GM19455 (cell line): Measurements from ENCODE around the gene ANKRD6.
A peak's percentile ranks its signal among the peaks of the same experiment; 100 is the strongest.
"Not testable (repeated sequence)": the region's sequence is repeated elsewhere in the genome, so short reads cannot be mapped to it uniquely, and the experiment has no call there.

ENCODE experiments used
- ATAC-seq: cut with Tn5 transposase; IDR thresholded peaks from one replicate; pipeline ENCODE4 v1.9.1; 2021; ENCODE audit not compliant: unreplicated experiment

Gene ANKRD6

GRCh38 chr6:89432875-89433251 lies at the start of gene ANKRD6:
ANKRD6 (plus strand) TSS chr6:89433152; CDS start chr6:89566977, 133,825 bp downstream.
- ATAC-seq: peak; percentile 87

GRCh38 chr6:89385156-89385667 lies 47.7 kb upstream of the ANKRD6 start:
- ATAC-seq: no peak

- no peak for ATAC-seq
Observed at GRCh38 chr6:89385846-89386245, 47.1 kb upstream of the ANKRD6 start.

DNA sequence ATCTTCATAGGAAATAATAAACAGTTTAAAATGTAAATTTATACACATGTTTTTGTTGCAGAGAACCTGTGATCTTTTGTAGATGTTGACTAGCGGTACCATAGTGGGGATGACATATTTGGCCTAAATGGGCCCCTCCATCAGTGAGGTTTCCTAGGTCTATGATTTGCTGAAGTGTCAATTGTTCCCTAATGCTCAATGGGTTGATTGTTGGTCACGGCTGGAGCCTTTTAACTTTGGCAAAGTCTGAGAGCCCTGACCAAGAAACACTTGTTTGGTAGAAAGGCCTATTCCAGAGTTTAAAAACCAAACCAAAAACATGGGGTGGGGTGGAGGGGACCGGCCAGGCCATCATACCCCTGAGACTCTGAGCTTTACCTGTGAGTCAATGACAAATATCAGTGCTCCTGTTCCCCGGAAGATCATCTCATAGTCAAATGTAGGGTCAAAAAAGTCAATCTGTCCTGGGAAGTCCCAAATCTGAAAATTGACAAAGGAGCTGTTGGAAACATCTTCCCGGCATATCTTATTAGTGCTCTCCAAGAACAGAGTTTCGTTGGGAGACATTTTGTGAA lies 45.9 kb upstream of the ANKRD6 start:
- peak; percentile 23 for ATAC-seq

- ATAC-seq: peak; percentile 94
Observed at GRCh38 chr6:89387516-89388201, 45.3 kb upstream of the ANKRD6 start.

DNA sequence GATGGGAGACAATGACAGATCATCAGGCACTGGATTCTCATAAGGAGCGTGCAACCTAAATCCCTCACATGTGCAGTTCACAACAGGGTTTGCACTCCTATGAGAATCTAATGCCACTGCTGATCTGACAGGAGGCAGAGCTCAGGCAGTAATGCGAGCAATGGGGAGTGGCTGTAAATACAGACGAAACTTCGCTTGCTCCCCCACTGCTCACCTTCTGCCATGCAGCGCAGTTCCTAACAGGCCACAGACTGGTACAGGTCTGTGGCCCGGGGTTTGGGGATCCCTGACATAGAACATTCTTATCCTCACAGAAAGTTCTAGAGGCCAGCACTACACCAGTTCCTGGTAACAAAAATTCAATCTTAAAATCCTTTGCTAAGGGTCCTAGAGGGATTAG lies 44.1 kb upstream of the ANKRD6 start:
- no peak for ATAC-seq

DNA sequence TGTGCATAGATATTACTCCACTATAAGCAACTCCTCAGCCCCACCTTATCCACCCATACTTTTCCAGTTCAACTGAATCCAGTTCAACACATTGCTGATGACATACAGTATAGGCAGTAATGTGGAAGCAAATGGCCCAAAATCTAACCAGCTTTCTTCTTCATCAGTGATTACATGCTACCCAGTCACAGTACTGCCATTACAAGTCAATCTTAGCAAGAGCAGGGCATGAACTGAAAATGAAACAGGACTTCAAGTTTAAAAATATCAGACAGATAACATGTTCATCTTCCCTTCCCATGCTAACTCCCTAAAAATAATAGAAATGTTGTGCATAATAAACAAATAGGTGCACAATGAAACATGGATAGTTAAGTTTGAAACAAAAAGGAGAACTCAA lies 40.1 kb upstream of the ANKRD6 start:
- no peak for ATAC-seq

DNA sequence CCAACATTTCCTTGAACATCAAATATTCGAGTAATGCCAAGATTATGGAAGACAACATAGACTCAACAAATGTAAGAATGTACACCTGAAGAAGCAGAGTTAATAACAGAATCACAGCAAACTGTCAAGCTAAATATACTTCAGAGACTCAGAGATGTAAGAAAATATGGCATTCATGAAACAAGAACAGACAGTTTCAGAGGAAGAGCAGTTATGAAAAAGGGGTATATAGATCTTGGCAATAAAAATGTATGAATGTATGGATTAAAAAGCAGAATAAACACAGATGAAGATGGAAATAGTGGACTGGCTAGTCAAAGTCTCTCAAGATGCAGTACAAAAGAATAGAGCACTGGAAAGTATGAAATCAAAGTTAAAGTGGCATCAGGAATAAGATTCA lies 39.3 kb upstream of the ANKRD6 start:
- no peak for ATAC-seq

GRCh38 chr6:89397884-89398283 lies 35.1 kb upstream of the ANKRD6 start:
- not testable (repeated sequence) for ATAC-seq

GRCh38 chr6:89398762-89399525 lies 34.0 kb upstream of the ANKRD6 start:
- ATAC-seq: no peak

- no peak for ATAC-seq
Observed at GRCh38 chr6:89400050-89400449, 32.9 kb upstream of the ANKRD6 start.

- ATAC-seq: no peak
Observed at GRCh38 chr6:89400912-89401399, 32.0 kb upstream of the ANKRD6 start.

DNA sequence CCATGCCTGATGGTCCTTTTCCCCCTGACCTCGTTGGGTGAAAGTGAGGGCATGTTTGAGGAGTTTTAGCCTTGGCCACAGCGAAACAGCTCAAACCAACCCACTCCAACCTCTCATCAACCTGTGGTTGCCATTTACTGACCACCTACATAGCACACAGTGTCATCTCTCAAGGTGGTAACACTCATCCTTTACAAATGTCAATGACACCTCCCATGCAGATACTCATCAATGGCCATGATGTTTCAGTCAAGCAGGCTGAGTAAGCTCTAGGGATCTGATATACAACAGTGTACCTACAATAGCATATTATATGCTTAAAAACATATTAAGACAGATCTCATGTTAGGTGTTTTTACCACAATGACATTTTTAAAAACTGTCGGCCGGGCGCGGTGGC lies 30.2 kb upstream of the ANKRD6 start:
- ATAC-seq: no peak

- no peak for ATAC-seq
Observed at GRCh38 chr6:89404512-89404911, 28.4 kb upstream of the ANKRD6 start.

GRCh38 chr6:89406141-89406540 lies 26.8 kb upstream of the ANKRD6 start:
- no peak for ATAC-seq

GRCh38 chr6:89409461-89410035 lies 23.4 kb upstream of the ANKRD6 start:
- ATAC-seq: no peak

DNA sequence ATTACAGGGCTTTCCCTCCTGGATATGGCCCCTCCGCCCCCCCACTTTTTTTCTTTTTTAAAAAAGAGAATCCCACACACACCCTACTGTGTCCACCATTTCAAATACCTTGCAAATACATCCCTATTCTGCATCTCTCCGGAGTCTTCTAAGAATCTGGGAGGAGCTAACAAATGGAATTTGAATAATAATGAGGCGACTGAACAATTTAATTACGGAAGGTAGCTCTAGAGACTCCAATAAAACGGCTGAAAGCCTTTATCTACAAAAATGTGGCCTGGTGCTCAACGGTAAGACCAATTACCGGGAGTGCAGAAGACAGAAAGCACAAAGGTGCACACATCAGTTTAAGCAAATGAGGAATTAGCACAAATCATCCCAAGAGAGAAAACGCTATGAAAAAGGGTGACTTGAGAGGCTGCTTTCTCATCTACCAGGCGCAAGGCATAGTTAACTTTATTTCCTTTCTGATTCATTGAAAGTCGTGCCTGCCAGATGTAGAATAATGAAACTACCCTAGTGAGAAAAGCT lies 22.7 kb upstream of the ANKRD6 start:
- no peak for ATAC-seq

DNA sequence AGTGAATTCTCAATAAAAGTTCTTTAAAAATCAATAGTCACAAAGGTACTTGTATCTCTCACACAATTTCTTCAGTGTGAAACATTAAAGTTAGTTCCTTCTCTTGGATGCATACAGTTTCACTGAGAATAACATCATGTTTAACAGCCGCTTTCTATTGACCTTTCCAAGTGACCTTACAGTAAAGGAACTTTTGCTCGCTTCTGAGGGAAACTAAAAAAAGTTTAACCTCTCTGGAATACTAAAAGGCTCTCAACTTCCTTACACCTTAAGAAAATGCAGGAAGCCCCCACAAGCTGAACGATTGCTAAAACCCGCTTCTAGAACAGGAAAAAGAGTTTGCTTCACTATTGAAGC lies 22.2 kb upstream of the ANKRD6 start:
- no peak for ATAC-seq

GRCh38 chr6:89411145-89412070 lies 21.5 kb upstream of the ANKRD6 start:
- peak; percentile 45 for ATAC-seq
